GM18951 (cell line): ENCODE results near the gene TIGD3.

Experiments
- POLR2A ChIP-seq: IDR thresholded peaks from 4 replicates; pipeline ENCODE4 v1.6.1; 2011; ENCODE audit warnings: mild to moderate bottlenecking; ENCODE audit not compliant: insufficient read length, insufficient read depth; ENCODE audit errors: extremely low read depth
- in situ Hi-C: fragments of 300-500 bp; cut with MboI; formaldehyde crosslinking; loops from one replicate; pipeline ENCODE4 v1.12.0; 2022; ENCODE audit warnings: low sequenced_read_pairs, mixed read lengths, inconsistent platforms; ENCODE audit not compliant: unreplicated experiment

The TIGD3 gene

DNA sequence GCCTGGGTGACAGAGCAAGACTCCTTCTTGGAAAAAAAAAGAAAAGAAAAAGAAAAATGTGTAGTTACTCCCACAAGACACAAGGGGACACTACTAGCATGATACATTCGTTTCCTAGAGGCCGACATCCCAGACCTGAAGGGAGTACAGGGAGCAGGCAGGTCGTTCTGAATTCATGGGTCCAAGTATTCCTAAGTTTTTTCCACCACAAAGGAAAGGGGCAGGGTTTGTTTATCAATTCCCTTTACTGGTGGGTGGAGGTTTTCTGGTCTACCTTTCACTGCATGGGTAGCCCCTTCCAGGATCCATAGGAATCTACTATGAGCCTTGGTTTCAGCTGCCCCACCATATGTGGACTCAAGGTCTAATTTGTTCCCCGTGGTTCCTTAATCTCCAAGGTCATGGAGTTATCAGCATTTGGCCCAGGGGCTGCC is 11.8 kb downstream of the TIGD3 start:
- in situ Hi-C loops: loop anchor here (5.0 kb wide), 1 partner anchor 141 kb away; no protein-coding TSS in a partner anchor
- TF ChIP-seq POLR2A: no peak

DNA sequence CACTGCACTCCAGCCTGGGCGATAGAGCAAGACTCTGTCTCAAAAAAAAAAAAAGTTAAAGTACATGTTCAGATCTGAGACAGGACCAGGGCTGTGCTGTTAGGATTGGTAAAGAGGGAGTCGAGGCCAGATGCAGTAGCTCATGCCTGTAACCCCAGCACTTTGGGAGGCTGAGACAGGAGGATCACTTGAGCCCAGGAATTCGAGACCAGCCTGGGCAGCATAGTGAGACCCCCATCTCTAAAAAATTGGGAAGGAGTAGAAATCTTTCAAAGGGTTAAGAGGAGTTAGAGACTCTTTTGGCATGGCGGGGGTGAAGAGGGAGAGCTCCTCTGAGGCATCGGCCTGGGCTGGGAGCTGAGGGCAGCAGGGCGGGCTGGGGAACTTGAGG is 16.1 kb downstream of the TIGD3 start:
- in situ Hi-C loops: no loop called here
- TF ChIP-seq POLR2A: no peak

DNA sequence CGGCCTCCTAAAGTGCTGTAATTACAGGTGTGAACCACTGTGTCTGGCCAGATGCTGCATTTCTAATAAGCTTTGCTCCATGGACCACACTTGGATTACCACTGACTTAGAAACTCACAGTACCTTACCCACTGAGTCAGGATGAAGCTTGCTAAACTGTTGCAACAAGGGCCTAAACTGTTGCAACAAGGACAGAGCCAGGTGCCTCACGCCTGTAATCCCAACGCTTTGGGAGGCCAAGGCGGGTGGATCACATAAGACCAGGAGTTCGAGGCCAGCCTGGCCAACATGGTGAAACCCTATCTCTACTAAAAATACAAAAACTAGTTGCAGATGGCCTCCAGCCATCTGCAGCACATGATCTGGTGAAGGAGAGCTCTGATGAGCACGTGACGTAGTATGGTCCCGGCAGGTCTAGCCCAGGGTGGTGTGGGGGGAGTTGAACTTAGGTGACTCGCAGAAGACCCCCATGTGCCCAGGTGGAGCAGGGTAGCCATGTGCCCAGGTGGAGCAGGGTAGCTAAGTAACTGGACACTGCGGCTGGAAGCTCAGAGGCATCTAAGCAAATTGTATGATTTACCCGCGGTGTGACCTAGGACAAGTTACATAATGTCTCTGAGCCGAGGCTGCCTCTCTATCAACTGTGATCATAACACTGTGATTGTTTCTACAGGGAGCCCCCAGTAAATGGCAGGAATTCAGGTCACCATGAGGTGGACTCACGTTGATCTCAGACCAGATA is 19.5 kb downstream of the TIGD3 start:
- no peak for TF ChIP-seq POLR2A
- in situ Hi-C loops: no loop called here

DNA sequence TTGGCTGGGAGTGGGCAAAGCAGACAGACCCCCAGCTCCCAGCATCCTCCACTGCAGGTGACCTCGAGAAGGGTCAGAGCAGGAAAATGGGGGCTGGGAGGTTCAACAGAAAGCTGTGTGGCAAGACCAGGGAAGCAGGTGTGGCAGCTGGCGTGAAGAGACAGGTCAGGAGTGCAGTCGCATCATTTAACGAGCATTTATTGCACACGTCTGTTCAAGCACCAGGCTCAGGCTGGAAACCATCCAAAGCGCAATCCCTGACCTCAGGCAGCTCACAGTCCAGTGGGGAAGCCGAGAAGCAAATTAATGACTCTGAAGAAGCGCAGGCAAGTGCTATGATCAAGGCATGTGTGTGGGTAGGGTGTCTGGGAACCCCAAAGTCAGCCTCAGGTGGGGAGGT is 20.5 kb downstream of the TIGD3 start:
- no peak for TF ChIP-seq POLR2A
- in situ Hi-C loops: no loop called here

DNA sequence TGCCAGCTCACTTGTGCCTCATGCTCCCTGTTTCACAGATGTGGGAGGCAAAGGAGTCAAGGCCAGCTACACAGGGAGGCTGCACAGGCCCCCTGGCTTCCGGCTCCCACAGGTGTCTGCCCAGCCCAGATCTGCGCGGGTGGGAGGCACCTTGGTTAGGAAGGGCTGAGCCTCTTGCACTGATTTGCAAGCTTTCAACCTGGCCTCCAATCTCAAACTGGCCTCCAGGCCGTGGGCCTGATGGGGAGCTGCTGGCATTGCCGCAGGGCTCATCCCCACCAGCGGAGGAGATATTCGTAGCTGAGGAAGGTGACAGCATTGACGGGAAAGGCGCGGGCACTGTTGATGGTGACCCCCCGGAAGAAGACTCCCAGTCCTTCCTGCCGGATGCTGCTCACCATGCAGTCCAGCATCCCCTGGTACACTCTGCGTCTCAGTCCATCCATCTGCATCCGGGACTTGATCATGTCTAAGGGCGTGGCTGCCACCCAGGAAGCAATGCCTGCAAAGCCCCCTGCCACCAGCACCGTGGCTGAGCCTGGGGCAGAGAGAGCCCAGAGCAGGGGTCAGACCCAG is 21.7 kb downstream of the TIGD3 start:
- TF ChIP-seq POLR2A: no peak
- in situ Hi-C loops: no loop called here

DNA sequence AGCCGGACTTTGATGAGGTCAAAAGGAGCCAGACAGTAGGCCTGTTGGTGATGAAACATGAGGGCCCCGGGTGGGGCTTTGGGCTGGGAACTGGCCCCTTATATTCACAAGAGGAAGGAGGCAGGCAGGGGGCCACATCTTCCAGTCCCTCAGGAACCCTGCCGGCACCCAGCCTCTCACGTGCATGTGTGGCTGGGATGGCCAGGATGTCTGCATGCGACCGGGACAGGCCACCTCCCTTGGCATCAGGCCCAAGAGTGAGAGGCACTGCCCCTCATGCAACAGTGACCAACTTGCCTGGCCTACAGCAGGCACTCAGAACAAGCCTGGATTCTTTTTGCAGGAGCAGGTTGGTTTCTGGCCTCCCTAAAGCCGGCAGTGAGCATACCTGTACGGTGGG is 22.5 kb downstream of the TIGD3 start:
- no peak for TF ChIP-seq POLR2A
- in situ Hi-C loops: no loop called here

DNA sequence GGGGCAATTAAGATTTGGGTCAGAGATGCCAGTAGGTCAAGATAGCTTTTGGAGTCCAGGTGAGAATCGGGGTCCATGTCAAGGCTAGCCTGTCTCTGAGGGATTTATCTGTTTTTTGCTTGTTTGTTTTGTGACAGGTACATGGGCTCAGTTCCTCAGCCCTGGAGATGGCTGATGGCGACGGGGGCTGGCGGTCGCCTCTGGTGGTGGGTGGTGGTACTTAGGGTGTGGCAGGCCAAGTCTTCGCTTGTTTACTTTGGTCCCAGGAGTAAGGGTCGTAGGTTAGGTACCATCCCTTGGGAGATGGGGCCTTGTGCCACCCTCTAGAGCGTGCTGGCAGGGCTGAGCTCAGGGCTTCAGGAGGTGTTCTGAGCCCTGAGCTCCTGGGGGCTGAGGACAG is 23.2 kb downstream of the TIGD3 start:
- in situ Hi-C loops: no loop called here
- TF ChIP-seq POLR2A: no peak

DNA sequence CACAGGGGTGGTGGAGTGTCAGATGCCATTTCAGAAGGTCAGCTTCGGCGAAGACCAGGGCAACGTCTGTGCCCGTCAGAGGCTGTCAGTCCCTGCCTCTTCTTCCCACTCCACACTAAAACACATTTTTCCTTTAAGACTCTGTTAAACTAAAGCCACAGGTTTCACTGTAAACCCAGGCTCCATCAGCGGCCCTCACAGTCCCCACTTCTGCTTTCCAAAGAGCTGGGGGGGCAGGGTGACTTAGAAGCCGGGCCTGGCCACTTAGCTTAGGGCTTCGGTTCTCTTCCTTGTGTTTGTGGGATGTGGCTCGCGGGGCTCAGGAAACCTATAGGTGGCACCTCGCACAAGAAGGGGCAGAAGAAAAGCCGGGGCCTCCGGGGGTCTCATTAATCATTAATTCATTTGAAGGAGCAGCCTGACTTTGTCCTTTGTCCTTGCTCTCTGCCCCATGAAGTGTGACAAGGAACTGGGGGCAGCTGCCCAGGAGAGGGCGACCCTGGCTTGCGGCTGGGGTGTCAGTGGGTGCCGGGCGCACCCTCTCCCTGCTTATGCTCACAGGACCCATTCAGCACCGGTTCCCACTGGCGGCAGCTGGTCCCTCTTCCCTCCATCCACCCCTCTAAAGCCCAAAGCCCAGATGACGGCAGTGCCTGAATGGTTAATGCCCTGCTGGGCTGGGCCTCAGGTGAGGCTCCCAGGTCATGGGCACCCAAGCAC is 23.8 kb downstream of the TIGD3 start:
- no peak for TF ChIP-seq POLR2A
- in situ Hi-C loops: no loop called here

DNA sequence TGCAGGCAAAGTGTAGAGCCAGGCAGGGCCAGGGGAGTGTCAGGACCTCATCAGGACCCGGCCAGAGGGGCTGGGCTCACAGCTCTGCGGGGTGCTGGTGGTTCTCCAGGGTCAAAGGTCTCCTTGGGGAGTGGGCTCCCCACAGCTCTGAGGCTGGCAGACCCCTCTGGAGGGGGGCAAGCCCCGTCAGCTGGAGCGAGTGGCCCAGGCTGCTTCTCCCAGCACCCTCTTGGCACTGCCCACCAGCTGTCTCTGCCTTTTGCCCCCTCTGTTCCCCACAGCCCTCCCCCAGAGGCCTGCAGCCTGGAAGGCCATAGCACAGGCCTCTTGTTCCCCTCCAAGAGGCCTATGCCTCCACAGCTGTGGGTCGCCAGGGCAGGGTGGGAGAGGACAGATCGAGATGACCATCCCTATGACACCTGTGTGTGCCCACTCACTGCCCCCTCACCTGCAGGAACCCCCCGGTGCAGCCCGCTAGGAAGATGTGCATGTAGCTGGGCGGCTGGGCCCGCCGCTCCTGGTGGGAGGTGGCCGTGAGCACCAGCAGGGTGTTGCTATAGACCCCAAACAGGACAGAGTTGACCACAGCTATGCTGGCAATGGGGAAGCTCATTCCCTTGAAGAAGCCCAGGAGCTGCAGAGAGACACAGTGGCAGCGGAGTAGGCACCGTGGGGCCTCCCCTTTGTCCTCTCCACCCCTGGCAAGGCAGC is 24.5 kb downstream of the TIGD3 start:
- in situ Hi-C loops: no loop called here
- no peak for TF ChIP-seq POLR2A

DNA sequence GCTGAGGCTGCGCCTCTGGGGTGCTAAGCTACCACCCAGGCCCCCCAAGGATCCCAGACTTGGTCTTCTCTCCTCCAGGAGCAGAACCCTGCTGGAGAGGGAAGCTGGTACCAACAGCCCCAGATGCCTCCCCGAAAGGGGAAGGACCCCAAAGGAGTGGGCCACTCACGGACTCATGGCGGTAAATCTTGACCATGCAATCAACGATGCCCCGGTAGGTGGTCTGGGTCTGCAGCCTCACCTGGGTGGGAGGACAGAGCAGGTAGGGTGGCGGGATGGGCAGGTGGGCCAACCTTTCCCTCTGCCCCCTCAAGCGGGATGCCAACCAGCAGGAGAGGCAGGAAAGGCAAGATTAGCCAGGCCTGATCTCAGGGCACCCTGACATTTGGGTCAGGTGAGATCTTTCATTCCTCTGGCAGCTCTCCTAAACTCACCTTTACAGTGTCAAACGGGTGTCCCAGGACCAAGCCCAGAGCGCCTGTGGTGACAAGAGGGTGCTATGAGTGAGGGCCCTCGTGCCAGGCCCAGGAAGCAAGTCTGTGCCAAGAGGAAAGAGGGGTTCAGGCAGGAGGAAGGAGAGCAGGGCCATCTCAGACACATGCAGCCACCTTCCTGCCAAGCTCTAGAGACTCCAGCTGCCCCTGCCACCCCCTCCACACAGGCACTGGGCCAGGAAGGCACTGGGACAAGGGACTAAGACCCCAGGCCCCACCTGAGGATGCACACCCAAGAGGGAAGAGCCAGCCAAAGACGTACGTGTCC is 25.3 kb downstream of the TIGD3 start:
- TF ChIP-seq POLR2A: no peak
- in situ Hi-C loops: no loop called here

DNA sequence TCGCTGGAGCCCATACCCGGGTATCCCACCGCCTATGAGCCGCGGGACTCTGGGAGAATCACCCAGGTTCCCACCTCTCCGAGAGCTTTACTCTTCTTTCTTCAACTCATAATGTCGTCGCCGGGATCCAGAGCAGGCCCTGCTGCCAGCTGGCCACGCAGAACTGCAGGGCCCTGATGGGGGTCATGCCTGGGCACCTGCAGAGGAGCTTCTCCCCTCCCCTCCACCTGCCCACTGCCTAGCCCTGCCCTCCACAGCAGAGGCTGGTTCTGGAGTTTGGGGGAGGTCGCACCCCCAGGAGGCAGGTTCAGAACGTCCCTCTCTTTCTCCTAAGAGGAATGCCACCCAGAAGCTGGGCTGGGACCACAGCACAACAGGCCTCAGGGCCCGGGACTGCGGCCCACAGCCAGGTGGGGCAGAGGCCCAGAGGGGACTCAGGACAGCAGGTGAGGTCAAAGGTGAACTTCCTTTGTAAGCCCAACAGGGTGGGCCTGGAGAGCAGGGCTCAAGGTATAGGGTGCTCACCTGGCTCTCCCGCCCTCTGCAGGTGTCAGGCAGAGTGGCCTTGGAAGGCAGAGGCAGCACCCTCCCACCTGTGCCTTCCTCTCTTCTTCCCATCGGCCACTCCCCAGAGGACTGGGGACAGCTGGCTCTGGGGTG is 26.0 kb downstream of the TIGD3 start:
- no peak for TF ChIP-seq POLR2A
- in situ Hi-C loops: no loop called here

DNA sequence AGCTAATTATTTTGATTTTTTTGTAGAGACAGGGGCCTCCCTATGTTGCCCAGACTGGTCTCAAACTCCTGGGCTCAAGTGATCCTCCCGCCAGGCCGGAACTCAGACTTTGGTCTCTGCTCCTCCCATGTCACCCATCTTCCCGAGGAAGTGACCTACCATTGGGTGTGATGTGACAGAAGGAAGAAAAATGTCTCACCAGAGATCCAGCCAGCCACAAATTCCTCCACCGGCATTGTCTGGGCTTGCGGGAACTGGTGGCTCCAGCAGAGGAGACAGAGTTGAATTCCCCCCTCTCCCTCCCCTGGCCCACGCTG is 27.1 kb downstream of the TIGD3 start:
- in situ Hi-C loops: no loop called here
- TF ChIP-seq POLR2A: no peak
